HG02973 (cell line): ENCODE results near the gene SIMC1.

ENCODE experiments used
- ATAC-seq: cut with Tn5 transposase; IDR thresholded peaks from one replicate; pipeline ENCODE4 v1.9.1; 2021; ENCODE audit warnings: moderate library complexity; ENCODE audit not compliant: unreplicated experiment

Gene SIMC1

GRCh38 chr5:176361437-176362232 is 123.4 kb downstream of the SIMC1 start, which contains the start of gene KIAA1191:
Gene KIAA1191 (minus strand): TSS chr5:176361764. CDS start chr5:176359508, 2,256 bp downstream.
- peak; percentile 87 for ATAC-seq

GRCh38 chr5:176362233-176362490 is 123.9 kb downstream of the SIMC1 start:
- no peak for ATAC-seq

DNA sequence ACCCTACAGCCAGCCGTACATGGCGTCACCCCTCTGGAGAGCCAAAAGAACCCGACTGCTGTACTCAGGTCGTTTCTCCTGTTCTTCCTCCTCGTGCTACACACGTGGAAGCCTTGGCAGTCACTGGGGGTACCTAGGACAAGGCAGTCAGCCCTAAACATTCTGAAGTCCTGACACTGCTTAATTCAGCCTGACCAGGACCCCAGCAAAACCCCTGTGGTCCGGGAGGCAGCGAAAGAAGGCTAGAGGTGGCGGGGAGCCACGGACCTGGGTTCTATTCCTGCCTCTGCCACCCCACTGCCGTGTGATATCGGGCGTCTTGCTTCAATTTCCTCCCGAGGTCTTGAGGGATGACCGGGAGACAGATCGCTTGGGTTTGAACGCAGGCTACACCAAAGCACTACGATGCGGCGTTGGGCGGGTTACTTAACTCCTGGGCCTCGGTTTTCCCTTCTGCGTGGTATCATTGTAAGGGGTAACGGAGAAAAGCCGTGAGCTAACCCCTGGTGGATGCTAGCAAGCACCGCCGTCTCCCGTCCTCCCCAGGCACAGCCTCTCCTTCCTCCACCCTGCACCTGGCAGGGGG is 126.6 kb downstream of the SIMC1 start:
- ATAC-seq, result no peak

GRCh38 chr5:176365351-176366231 is 127.4 kb downstream of the SIMC1 start, which contains the start of gene ARL10:
Gene ARL10 (plus strand): TSS chr5:176365487. CDS start chr5:176365564, 77 bp downstream.
- peak; percentile 35 for ATAC-seq

DNA sequence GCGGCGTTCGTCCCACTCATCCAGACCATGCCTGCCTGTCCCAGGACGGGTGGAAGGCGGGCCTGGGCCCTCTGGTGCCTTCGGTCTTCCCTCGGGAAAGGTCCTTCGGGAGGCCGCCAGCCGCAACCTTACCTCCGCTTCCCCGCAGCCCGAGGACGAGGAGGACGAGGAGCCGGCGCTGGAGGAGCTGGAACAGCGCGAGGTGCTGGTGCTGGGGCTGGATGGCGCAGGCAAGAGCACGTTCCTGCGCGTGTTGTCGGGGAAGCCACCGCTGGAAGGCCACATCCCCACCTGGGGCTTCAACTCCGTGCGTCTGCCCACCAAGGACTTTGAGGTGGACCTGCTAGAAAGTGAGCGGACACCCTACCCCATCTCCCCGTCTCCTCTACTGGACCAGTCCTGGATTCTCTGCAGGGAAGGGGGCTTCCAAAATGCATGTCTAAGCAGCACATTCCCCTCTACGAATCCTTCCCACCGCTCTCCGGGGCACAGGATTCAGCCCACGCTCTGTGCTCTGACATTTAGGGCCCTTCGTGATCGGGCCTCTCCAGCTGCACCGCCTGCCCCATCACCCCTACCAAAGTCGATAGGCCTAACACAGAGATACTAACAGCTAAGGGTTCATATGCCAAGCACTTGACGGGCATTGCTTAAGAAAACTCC is 128.1 kb downstream of the SIMC1 start:
- no peak for ATAC-seq

DNA sequence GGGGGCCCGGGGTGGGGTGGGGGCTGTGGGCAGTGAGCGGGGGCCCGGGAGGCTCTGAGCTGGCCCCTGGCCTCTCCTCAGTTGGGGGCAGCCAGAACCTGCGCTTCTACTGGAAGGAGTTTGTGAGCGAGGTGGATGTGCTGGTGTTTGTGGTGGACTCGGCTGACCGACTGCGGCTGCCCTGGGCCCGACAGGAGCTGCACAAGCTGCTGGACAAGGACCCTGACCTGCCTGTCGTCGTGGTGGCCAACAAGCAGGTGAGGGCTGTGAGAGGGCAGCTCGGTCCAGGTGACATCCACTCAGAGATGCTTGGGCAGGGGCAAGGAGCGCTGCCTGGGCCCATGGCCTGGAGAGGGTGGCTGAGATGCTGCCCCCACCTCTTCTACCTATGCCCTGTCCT is 130.5 kb downstream of the SIMC1 start:
- no peak for ATAC-seq

- no peak for ATAC-seq
These were observed 131.9 kb downstream of the SIMC1 start for GRCh38 chr5:176369934-176370711.

DNA sequence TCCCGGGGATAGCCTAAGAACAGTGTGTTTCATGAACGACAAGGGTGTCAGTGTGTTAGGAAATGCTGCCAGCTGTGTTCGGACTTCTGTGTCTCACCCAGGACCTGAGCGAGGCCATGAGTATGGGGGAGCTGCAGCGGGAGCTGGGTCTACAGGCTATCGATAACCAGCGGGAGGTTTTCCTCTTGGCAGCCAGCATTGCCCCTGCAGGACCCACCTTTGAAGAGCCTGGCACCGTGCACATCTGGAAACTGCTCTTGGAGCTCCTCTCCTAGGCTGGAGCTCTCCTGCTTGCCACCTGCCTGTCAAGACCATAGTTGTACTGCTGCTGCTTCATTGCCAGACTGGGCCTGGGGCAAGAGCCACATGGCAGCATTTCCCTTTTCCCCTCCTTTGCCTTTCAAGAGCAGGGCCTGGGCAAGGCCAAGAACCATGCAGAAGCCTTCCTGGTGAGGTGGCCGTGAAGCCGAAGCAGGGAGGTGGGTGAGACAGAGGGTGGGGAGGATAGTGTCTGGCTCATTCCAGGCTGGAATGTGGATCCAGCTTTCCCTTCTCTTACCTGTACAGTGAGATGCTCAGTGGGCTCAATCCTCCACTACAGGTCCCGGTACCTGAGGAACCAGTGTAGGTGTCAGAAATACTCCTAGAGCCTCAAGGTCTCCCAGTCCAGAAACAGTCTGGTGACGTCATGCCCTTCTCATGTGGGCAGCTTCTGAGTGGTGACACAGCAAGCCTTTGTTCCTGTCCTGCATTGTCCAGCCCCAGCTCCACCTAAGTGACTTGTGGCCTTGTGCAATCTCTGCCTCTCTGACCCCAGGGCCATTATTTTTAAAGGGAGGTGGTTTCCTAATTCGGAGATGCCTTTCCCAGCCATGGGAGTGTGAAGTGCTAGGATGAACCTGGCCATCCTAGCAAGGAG is 133.7 kb downstream of the SIMC1 start:
- no peak for ATAC-seq

DNA sequence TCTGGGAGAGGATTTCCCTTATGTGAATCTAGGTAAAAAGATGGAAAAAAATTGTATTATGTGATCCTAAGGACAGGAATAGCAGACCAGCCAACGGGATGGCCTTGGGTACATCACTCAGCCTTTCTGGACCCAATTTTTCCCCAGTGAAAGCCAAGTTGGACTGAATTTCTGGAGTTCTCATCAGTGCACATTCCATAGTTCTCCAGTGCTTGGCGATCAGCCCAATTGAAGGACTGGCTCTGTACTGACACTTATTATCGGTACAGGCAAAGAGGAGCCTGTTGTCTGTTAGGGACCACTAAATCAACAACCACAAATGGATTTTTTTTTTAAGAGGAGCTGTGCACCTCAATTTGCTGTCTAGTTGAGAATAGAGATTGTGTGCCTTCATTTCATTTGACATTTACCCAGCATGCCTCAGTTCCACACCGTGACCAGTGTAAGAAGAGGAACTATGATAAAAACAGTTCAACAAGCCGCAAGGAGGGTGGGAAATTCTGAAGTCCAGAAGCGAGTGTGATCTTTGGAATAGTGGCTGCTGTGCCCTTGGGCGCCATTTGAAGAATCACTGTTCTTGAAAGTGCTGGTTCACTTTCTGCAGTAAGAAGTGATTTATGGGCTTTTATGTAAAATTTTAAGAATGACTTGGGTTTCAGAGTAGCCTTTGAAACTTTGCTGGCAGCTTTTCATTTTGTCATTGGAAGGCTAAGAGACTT is 135.0 kb downstream of the SIMC1 start:
- ATAC-seq, result no peak

DNA sequence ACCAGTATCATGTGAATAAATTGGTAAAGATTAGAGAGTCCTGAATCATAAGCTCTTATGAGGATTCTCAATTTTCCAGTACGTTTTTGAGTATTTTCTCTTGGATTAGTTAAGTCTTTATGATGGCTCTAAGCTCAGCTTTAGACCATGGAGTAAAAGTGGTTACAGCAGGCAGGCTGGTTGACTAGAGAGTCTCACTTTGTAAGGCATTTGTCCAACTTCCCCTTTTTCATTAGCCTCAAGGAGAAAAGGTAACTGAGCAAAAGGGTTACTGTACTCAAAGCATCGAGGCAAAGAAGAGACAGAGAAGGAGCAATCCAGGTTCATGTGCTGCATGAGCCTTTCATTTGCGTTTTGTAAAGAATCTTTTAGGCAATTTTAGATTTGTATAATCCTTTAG is 141.7 kb downstream of the SIMC1 start:
- no peak for ATAC-seq

DNA sequence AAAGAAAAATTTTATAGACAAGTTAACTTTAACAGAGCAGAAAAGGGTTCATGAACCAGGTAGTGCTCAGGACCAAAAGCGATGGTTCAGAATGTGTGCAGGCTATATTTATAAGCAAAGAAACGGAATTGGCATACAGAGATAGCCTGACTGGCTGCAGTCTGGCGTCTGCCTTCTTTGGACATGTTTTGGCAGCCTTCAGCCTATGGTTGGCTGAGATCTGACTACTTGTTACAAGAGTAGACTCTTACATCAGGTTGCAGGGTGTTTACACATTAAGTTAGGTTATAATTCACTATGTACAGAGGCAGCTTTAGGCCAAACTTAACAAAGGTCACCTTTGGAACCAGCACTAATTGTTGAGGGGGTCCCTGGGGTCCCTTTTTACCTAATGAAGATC is 143.2 kb downstream of the SIMC1 start:
- ATAC-seq, result no peak

- ATAC-seq, result no peak
These were observed 143.8 kb downstream of the SIMC1 start for GRCh38 chr5:176381979-176382378.

DNA sequence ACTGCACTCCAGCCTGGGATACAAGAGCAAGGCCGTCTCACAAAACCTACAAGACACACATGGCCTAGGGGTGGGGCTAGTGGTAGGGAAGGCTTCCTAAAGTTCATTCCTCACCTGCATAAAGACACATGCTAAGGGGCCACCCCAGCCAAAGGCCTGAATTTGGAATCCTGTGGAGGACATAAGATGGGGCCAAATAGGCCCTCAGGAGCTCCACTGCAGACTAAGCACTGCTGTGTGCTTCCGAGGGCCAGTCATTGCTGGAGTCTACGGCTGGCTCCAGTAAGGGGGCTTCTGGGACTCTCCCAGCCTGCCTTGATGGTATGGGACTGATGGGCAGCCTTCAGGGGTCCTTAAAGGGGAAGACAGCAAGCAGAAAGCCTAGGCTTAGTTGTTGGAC is 144.5 kb downstream of the SIMC1 start:
- no peak for ATAC-seq

DNA sequence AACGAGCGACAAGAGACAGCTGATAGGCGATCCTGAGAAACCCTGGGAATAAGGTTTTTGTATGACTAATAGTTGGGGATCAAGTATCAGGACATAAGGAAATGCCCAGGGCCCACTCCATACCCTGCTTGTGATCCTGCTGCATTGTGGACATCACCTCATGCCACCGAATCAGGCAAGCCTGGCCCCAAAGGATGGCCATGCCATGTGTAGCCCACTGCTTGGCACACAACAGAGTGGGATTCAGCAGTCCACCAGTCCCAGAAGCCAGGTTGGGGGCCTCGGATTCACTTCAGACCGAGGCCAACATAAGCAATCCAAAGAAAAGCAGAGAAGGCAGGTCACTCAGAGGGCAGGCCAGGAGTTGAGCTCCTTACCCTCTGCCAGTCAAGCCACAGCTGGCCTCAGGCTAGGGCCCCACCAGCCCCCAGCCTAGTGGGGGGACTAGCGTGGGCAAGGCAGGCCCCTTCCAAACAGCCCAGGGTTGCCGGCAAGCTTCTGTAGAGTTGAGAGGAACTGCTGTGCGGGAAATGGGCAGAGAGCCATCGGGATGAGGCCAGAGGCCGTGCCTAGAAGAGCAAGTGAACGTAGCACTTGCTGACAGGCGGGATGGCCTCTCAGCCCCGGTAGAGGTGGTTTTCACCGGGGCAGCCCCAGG is 145.2 kb downstream of the SIMC1 start:
- ATAC-seq, result no peak

- ATAC-seq, result no peak
These were observed 145.7 kb downstream of the SIMC1 start for GRCh38 chr5:176383961-176384360.

GRCh38 chr5:176384366-176384930 is 146.2 kb downstream of the SIMC1 start:
- no peak for ATAC-seq

- ATAC-seq, result no peak
These were observed 146.8 kb downstream of the SIMC1 start for GRCh38 chr5:176384991-176385390.

DNA sequence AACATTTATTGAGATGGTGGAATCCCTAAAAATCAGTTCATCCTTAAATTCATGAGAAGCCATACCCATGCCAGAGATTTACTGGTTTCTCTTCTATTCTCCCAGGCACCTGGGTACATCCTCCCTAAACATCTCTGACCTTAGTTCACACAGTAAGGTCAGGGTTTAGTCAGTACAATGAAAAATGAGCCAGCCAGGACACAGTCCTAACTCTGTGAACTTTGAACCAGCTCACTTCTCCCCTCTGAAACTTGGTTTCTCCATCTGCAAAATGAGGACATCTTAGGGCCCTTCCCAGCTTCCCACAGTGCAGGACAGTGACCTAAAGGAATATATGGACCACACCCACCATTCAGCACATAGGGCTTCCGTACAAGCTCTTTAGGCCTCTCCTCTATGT is 148.3 kb downstream of the SIMC1 start:
- ATAC-seq, result no peak
